Measurements from ENCODE around the gene PCK2. TPM values are rescaled to one million over a fixed set of nuclear protein-coding genes. Genes with fewer than 3 reads are reported as not detected.
A peak's percentile ranks its signal among the peaks of the same experiment; 100 is the strongest.
"Not testable (repeated sequence)": the region's sequence is repeated elsewhere in the genome, so short reads cannot be mapped to it uniquely, and the experiment has no call there.

PCK2 gene
- total RNA-seq, 1 donor from 2014 or later: 7.6 TPM

- no peak for DNase-seq (ENCODE audit: low read depth in 2 of 2)
These were observed 757 bp upstream of the PCK2 start for GRCh38 chr14:24093207-24093900.

GRCh38 chr14:24094841-24095270 lies 745 bp downstream of the PCK2 start:
- peak in 1 of 2 donors; percentile 12 for DNase-seq (ENCODE audit: low read depth in 2 of 2)

- DNase-seq (ENCODE audit: low read depth in 2 of 2): no peak
These were observed 1.4 kb downstream of the PCK2 start for GRCh38 chr14:24095271-24096068.

- DNase-seq (ENCODE audit: low read depth in 2 of 2): no peak
These were observed 2.6 kb downstream of the PCK2 start for GRCh38 chr14:24096545-24097181.

- no peak for DNase-seq (ENCODE audit: low read depth in 2 of 2)
These were observed 4.3 kb downstream of the PCK2 start for GRCh38 chr14:24098229-24098926.

- DNase-seq (ENCODE audit: low read depth in 2 of 2): no peak
These were observed 5.1 kb downstream of the PCK2 start for GRCh38 chr14:24098927-24099813.

- no peak for DNase-seq (ENCODE audit: low read depth in 2 of 2)
These were observed 6.3 kb downstream of the PCK2 start for GRCh38 chr14:24100197-24100981.

GRCh38 chr14:24100982-24101494 lies 6.9 kb downstream of the PCK2 start:
- no peak for DNase-seq (ENCODE audit: low read depth in 2 of 2)

GRCh38 chr14:24102357-24103048 lies 8.4 kb downstream of the PCK2 start:
- no peak for DNase-seq (ENCODE audit: low read depth in 2 of 2)

- no peak for DNase-seq (ENCODE audit: low read depth in 2 of 2)
These were observed 9.3 kb downstream of the PCK2 start for GRCh38 chr14:24103451-24103850.

GRCh38 chr14:24105609-24106239 lies 11.6 kb downstream of the PCK2 start:
- not testable (repeated sequence) for DNase-seq (ENCODE audit: low read depth in 2 of 2)

- DNase-seq (ENCODE audit: low read depth in 2 of 2): no peak
These were observed 12.7 kb downstream of the PCK2 start for GRCh38 chr14:24106672-24107271.

- DNase-seq (ENCODE audit: low read depth in 2 of 2): no peak
These were observed 14.3 kb downstream of the PCK2 start for GRCh38 chr14:24108336-24108874.

- DNase-seq (ENCODE audit: low read depth in 2 of 2): no peak
These were observed 15.9 kb downstream of the PCK2 start for GRCh38 chr14:24110060-24110459.

GRCh38 chr14:24110523-24110922 lies 16.4 kb downstream of the PCK2 start:
- DNase-seq (ENCODE audit: low read depth in 2 of 2): no peak

- DNase-seq (ENCODE audit: low read depth in 2 of 2): no peak
These were observed 19.3 kb downstream of the PCK2 start for GRCh38 chr14:24113379-24113800.

GRCh38 chr14:24113801-24114531 lies 19.9 kb downstream of the PCK2 start:
- peak; percentile 41 to 81 for DNase-seq (ENCODE audit: low read depth in 2 of 2)
